Endometrial microvascular endothelial cells (primary cell): ENCODE measurements around the gene NPR1. TPM values are rescaled to one million over a fixed set of nuclear protein-coding genes. Genes with fewer than 3 reads are reported as not detected.
"Not testable (repeated sequence)": the region's sequence is repeated elsewhere in the genome, so short reads cannot be mapped to it uniquely, and the experiment has no call there.

ENCODE experiments used
- in situ Hi-C: cut with HindIII; loops from 2 replicates; pipeline ENCODE4 v1.10.0; 2017; ENCODE audit warnings: low sequenced_read_pairs, low pct_unique_long_range_greater_than_20kb; ENCODE audit errors: inconsistent ontology term
- total RNA-seq: library from RNA; depleted of rRNA; stranded (reverse); fragments of >200 nt; gene quantifications from one replicate; pipeline ENCODE4 v1.2.3, GENCODE V29; 2015; ENCODE audit errors: inconsistent ontology term

The NPR1 gene
- total RNA-seq, 1 donor from 2014 or later: 2.6 TPM

DNA sequence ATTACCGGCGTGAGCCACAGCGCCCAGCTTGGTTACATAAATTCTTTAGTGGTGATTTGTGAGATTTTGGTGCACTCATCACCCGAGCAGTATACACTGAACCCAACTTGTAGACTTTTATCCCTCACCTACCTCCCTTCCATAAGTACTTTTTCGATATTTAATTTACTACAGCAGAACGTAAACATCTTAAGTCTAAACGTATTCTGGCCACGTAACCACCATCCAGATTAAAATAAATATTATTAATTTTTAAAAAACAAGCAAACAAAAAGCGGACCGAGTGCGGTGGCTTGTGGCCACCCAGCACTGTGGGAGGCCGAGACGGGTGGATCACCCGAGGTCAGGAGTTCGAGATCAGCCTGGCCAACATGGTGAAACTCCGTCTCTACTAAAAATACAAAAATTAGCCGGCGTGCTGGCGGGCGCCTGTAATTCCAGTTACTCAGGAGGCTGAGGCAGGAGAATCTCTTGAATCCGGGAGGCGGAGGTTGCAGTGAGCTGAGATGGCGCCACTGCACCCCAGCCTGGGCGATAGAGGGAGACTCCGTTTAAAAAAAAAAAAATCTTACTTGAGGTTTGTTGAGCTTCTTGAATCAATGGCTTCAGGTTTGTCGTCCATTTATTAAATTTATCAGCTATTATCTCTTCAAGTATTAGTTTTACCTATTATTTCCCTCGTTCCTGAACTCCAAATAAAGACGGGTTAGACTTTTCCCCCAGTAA lies 6.7 kb upstream of the NPR1 start:
- in situ Hi-C loops: not testable (repeated sequence)

GRCh38 chr1:153673511-153673910 lies 5.0 kb upstream of the NPR1 start:
- in situ Hi-C loops: no loop called here

DNA sequence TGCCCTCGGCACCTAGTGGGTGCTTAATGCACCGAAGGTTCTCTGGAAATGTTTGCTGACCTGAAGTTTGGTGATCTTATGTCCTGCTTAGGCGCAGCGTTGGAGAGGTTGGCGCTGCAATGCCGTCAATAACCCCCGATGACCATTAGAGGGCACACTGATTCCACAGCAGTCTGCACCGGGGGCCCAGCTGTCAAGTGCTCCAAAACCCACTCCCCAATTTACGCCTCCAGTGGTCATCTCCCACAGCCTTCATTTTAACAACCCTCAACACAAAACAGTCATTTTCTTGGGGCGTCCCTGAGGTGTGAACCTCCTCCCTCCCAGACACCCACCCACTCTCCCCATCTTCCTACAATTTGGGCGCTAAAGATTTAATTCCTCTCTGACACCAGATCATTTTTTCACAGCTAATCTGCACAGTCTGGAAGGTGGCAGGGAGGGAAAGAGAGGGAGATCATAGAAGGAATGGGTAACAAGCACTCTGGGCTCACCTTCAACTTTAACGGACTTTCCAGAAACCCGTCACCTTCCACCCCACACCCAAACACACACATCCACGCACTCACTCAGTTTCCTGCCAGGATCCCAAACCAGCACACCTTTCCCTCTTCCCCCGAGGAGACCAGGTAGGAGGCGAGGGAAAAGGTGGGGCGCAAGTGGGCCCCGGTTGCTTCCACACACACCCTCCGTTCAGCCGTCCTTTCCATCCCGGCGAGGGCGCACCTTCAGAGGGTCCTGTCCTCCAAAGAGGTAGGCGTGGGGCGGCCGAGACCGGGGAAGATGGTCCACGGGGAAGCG lies 570 bp upstream of the NPR1 start:
- in situ Hi-C loops: no loop called here

GRCh38 chr1:153679337-153680119 lies 1.0 kb downstream of the NPR1 start:
- in situ Hi-C loops: no loop called here

DNA sequence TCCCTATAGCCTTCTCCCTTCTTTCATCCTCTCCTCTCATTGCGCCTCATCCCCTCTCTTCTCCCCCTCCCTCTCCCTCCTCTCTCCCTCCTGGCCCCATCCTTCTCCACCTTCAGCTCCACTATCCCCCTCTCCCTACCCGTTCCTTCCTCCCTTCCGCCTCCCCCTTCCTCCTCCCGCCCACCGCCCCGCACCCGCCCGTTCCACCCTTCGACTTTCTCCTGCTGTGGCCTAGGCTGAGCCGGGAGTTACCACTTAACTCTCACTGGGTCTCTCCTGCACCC lies 1.6 kb downstream of the NPR1 start:
- in situ Hi-C loops: no loop called here

DNA sequence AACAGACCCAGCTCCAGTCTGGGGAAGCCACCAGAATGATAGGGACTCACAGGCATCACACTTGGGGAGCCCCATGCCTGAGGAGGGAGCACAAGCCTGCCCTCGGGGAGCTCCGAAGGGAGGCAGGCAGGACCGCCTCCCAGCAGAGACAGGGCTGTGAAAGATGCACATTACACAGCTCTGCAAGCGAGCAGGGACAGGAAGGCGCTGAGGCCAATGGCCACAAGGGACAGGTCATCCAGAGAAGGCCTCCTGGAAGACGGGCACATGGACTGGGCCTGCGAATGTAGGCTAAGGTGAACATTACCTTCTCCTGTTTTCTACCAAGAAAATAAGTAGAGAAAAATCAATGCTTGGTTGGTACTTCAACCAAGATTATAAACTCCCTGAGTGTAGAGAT lies 4.2 kb downstream of the NPR1 start:
- in situ Hi-C loops: no loop called here

- in situ Hi-C loops: no loop called here
These were observed 5.4 kb downstream of the NPR1 start for GRCh38 chr1:153683854-153684253.

DNA sequence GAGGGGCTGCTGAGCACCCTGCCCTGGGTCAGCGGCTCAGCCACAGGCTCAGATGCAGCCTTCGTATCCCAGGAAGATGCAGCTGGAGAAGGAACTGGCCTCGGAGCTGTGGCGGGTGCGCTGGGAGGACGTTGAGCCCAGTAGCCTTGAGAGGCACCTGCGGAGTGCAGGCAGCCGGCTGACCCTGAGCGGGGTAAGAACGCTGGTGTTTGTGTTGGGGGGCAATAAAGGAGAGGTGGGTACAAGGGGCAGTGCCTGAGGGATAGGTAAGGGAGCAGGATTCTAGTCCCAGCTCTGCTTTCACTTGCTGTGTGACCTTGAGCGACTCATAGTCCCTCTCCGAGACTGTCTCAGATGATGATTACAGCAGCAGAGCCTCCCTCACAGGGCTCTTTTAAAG lies 6.4 kb downstream of the NPR1 start:
- in situ Hi-C loops: no loop called here

DNA sequence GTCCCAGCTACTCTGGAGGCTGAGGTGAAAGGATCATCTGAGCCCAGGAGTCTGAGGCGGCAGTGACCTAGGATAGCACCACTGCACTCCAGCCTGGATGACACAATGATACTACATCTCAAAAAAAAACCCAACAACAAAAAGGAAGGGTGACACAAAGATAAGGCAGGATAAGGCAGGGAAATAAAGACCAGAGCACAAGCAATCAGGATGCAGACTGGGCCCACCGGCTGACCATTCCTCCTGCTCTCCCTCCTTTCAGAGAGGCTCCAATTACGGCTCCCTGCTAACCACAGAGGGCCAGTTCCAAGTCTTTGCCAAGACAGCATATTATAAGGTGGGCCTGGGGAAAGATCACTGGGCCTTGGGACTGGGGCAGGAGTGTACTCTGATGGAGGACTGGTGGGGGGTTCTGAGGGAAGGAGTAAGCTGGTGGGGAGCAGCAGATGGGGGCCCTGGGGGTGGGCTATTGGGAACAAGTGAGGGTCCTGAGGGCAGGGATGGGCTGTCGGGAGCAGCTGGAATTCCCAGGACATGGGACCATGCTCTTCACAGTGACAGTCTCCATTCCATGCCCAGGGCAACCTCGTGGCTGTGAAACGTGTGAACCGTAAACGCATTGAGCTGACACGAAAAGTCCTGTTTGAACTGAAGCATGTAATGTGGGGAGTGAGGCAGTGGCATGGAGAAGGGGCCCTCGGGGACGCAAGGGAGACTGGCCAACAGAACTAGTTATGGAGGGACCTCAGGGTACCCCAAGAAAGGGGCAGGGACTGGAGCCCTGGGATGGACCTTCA lies 7.3 kb downstream of the NPR1 start:
- in situ Hi-C loops: no loop called here

- in situ Hi-C loops: no loop called here
These were observed 9.0 kb downstream of the NPR1 start for GRCh38 chr1:153687346-153688125.

DNA sequence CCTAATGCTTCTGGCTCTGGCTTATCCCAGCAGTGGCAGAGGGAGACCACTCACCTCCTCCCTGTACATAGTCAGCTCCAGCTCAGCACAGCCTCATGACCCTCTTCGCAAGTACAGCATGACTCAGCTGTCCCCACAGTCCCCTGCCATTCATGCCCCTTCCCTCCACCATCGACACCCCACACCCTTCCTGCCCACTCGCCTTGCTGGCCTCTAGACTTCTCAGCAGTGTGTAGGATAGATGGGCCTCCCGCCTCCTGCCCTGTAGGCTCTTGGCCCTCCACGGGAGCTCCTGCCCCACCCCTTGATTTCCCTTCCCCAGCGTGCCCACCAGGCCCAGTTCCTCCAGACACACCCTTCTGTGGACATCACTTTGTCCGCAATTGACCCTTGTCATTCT lies 9.8 kb downstream of the NPR1 start:
- in situ Hi-C loops: no loop called here

DNA sequence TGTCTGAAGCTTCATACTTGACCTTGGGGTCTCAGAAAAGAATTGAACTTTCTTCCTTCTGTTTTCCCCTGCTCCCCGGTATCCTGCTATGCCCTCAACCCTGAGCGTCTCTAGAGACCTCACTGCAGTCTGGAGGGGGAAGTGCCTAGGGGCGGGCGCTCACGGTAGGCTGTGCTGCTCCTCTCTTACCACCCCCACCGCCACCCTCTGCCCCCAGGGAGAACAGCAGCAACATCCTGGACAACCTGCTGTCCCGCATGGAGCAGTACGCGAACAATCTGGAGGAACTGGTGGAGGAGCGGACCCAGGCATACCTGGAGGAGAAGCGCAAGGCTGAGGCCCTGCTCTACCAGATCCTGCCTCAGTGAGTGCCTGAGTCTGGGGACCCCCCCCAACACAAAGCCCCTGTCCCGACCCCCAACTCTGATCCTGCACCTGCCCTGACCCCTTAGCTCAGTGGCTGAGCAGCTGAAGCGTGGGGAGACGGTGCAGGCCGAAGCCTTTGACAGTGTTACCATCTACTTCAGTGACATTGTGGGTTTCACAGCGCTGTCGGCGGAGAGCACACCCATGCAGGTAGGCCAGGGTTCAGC lies 10.3 kb downstream of the NPR1 start:
- in situ Hi-C loops: no loop called here

DNA sequence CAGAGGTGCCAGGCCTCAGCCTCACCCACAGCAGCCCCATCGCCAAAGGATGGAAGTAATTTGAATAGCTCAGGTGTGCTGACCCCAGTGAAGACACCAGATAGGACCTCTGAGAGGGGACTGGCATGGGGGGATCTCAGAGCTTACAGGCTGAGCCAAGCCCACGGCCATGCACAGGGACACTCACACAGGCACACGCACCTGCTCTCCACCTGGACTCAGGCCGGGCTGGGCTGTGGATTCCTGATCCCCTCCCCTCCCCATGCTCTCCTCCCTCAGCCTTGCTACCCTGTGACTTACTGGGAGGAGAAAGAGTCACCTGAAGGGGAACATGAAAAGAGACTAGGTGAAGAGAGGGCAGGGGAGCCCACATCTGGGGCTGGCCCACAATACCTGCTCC lies 15.0 kb downstream of the NPR1 start:
- in situ Hi-C loops: no loop called here

- in situ Hi-C loops: no loop called here
These were observed 18.3 kb downstream of the NPR1 start for GRCh38 chr1:153696741-153697140.

GRCh38 chr1:153697191-153698019 lies 18.9 kb downstream of the NPR1 start:
- in situ Hi-C loops: no loop called here

DNA sequence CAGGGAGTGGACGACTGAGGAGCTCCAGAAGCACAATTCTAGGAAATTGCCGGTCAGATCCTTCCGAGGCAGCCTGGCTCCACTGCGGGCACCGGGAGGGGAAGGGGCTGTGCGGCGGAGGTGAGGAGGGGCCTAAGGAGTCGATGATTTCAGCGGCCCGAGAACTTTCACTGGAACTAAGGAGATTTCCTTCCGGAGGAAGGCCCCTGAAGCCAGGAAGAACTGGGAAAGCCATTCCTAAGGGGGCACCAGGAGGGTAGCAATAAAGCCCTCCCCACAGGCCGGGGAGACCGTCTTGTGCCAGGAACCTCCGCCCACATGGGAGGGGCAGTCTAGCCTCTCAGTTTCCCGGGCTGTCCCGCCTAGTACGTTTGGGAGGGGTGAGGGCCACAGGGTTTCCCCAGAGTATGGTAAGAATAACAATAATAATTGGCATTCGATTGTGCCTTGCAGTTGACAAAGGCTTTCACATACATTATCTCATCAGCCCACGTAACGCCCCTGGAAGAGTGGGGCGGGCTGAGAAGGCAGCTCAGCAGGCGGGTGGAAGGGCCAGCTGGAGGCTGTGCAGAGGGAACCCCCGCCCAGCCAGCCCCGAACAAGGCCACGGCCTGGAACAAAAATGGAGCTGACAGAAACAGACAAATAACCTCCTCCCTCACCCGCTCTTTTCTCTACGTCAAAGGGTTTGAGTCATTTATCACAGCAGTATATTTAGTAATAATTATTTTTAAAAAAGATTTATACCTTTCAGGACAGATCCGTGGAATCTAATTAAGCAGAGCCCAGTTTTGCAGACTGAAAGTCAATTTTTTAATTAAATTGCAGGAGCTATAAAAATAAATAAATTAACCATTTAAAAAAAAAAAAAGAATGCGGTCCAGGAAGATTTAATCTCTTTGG lies 19.8 kb downstream of the NPR1 start:
- in situ Hi-C loops: no loop called here
